Lower leg skin (tissue), 3 donors: ENCODE results near the gene TXNDC16.

ENCODE experiments used
- CTCF ChIP-seq, 3 donors: fragments of 450-650 bp; IDR thresholded peaks; one replicate each; pipeline ENCODE4 v1.5.1; 2016; ENCODE audit warnings: antibody characterized with exemption in 3 of 3, mild to moderate bottlenecking in 3 of 3, moderate library complexity in 2 of 3
- POLR2A ChIP-seq, 2 donors: fragments of 450-650 bp; IDR thresholded peaks; one replicate each; pipeline ENCODE4 v1.6.1; 2016 to 2017; ENCODE audit warnings: antibody characterized with exemption in 2 of 2, mild to moderate bottlenecking in 1 of 2, moderate library complexity in 1 of 2

DNA sequence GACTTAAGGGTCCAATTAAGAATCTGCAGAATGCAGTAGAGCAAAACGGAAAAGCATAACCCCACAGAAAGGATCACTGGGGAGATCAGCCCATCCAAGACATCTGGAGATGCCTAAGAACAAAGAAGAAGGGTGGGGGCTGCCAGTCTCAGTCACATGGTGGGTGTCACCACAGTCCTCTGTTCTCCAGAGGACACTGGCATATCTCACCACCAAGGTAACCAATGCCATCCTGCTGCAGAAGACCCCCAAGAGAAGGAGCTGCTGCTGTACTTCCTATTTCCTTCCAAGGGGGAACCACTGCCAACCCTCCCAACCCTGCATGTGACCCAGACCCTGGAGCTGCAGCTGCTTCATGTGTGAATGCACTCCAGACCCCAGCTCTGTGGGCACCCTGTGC, 147.0 kb downstream of the TXNDC16 start:
- TF ChIP-seq CTCF (IDR thresholded peaks at IDR 0.05) (no peak), POLR2A (IDR thresholded peaks at IDR 0.05) (no peak)
